ENCODE results near the gene CHADL.
A peak's percentile ranks its signal among the peaks of the same experiment; 100 is the strongest.

Gene CHADL

DNA sequence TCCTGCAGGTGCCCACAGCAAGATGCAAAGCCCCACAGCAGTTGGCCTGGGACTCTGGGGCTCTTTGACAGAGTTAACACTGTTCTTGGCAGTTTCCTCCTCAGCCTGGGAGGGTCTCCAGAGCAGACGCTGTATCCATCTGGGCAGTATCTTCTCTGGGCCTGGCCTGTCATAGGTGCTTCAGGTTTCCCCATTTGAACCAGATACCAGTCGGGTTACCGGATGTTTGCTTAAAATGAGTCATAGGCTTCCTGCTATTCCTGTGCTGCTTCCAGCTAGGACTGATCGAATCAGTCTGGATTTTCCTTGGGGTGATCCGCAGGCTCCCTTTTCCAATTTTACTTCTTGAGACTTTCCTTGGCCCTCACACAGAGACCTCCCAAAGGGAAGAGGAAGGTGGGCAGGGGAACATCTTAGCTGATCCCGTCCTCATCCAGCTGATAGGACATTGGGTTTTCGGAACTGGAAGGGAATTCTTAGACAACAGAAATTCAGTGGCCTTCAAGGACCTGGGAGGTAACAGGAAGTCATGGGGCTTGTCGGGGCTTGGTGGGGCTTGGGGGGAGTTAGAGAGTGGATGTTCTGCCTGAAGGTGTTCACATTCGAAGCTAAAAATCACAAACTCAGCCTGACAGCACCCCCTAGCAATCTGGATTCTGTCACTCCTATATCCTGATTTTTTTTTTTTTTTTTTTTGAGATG, 47.7 kb upstream of the CHADL start (continued):
- TF ChIP-seq, protein P1, sequence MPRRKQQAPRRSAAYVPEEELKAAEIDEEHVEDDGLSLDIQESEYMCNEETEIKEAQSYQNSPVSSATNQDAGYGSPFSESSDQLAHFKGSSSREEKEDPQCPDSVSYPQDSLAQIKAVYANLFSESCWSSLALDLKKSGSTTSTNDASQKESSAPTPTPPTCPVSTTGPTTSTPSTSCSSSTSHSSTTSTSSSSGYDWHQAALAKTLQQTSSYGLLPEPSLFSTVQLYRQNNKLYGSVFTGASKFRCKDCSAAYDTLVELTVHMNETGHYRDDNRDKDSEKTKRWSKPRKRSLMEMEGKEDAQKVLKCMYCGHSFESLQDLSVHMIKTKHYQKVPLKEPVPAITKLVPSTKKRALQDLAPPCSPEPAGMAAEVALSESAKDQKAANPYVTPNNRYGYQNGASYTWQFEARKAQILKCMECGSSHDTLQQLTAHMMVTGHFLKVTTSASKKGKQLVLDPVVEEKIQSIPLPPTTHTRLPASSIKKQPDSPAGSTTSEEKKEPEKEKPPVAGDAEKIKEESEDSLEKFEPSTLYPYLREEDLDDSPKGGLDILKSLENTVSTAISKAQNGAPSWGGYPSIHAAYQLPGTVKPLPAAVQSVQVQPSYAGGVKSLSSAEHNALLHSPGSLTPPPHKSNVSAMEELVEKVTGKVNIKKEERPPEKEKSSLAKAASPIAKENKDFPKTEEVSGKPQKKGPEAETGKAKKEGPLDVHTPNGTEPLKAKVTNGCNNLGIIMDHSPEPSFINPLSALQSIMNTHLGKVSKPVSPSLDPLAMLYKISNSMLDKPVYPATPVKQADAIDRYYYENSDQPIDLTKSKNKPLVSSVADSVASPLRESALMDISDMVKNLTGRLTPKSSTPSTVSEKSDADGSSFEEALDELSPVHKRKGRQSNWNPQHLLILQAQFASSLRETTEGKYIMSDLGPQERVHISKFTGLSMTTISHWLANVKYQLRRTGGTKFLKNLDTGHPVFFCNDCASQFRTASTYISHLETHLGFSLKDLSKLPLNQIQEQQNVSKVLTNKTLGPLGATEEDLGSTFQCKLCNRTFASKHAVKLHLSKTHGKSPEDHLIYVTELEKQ (tag by site-specific recombination; IDR thresholded peaks at IDR 0.05; ENCODE audit: borderline replicate concordance) = no peak
- TF ChIP-seq IKZF3 (tag by site-specific recombination; IDR thresholded peaks at IDR 0.05) = peak; percentile 85
- TF ChIP-seq, protein P2, sequence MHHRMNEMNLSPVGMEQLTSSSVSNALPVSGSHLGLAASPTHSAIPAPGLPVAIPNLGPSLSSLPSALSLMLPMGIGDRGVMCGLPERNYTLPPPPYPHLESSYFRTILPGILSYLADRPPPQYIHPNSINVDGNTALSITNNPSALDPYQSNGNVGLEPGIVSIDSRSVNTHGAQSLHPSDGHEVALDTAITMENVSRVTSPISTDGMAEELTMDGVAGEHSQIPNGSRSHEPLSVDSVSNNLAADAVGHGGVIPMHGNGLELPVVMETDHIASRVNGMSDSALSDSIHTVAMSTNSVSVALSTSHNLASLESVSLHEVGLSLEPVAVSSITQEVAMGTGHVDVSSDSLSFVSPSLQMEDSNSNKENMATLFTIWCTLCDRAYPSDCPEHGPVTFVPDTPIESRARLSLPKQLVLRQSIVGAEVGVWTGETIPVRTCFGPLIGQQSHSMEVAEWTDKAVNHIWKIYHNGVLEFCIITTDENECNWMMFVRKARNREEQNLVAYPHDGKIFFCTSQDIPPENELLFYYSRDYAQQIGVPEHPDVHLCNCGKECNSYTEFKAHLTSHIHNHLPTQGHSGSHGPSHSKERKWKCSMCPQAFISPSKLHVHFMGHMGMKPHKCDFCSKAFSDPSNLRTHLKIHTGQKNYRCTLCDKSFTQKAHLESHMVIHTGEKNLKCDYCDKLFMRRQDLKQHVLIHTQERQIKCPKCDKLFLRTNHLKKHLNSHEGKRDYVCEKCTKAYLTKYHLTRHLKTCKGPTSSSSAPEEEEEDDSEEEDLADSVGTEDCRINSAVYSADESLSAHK (tag by site-specific recombination; IDR thresholded peaks at IDR 0.05) = 0 out of 2 replicates have a peak, but pooled peaks have one; percentile 23
- TF ChIP-seq, protein P3, sequence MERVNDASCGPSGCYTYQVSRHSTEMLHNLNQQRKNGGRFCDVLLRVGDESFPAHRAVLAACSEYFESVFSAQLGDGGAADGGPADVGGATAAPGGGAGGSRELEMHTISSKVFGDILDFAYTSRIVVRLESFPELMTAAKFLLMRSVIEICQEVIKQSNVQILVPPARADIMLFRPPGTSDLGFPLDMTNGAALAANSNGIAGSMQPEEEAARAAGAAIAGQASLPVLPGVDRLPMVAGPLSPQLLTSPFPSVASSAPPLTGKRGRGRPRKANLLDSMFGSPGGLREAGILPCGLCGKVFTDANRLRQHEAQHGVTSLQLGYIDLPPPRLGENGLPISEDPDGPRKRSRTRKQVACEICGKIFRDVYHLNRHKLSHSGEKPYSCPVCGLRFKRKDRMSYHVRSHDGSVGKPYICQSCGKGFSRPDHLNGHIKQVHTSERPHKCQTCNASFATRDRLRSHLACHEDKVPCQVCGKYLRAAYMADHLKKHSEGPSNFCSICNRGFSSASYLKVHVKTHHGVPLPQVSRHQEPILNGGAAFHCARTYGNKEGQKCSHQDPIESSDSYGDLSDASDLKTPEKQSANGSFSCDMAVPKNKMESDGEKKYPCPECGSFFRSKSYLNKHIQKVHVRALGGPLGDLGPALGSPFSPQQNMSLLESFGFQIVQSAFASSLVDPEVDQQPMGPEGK (tag by site-specific recombination; IDR thresholded peaks at IDR 0.05) = peak; percentile 29; the same call in 1 of the 2 replicates
- no peak for TF ChIP-seq ZNF169 (tag by site-specific recombination; IDR thresholded peaks at IDR 0.05)
- TF ChIP-seq RBAK (tag by site-specific recombination; IDR thresholded peaks at IDR 0.05) = no peak
- TF ChIP-seq, protein P4, sequence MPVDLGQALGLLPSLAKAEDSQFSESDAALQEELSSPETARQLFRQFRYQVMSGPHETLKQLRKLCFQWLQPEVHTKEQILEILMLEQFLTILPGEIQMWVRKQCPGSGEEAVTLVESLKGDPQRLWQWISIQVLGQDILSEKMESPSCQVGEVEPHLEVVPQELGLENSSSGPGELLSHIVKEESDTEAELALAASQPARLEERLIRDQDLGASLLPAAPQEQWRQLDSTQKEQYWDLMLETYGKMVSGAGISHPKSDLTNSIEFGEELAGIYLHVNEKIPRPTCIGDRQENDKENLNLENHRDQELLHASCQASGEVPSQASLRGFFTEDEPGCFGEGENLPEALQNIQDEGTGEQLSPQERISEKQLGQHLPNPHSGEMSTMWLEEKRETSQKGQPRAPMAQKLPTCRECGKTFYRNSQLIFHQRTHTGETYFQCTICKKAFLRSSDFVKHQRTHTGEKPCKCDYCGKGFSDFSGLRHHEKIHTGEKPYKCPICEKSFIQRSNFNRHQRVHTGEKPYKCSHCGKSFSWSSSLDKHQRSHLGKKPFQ (tag by site-specific recombination; IDR thresholded peaks at IDR 0.05) = no peak
- no peak for TF ChIP-seq ZNF658 (tag by site-specific recombination; IDR thresholded peaks at IDR 0.05)
- TF ChIP-seq, protein P5, sequence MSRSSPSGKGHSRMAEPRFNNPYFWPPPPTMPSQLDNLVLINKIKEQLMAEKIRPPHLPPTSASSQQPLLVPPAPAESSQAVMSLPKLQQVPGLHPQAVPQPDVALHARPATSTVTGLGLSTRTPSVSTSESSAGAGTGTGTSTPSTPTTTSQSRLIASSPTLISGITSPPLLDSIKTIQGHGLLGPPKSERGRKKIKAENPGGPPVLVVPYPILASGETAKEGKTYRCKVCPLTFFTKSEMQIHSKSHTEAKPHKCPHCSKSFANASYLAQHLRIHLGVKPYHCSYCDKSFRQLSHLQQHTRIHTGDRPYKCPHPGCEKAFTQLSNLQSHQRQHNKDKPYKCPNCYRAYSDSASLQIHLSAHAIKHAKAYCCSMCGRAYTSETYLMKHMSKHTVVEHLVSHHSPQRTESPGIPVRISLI (tag by site-specific recombination; IDR thresholded peaks at IDR 0.05) = peak; percentile 70
- no peak for TF ChIP-seq ZBTB8A (tag by site-specific recombination; IDR thresholded peaks at IDR 0.05)
- TF ChIP-seq ZNF529 (tag by site-specific recombination; IDR thresholded peaks at IDR 0.05; ENCODE audit: insufficient replicate concordance) = no peak
- TF ChIP-seq, protein P6, sequence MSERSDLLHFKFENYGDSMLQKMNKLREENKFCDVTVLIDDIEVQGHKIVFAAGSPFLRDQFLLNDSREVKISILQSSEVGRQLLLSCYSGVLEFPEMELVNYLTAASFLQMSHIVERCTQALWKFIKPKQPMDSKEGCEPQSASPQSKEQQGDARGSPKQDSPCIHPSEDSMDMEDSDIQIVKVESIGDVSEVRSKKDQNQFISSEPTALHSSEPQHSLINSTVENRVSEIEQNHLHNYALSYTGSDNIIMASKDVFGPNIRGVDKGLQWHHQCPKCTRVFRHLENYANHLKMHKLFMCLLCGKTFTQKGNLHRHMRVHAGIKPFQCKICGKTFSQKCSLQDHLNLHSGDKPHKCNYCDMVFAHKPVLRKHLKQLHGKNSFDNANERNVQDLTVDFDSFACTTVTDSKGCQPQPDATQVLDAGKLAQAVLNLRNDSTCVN (tag by site-specific recombination; optimal IDR thresholded peaks at IDR 0.05) = no peak
- no peak for TF ChIP-seq ZNF311 (tag by site-specific recombination; IDR thresholded peaks at IDR 0.05; ENCODE audit: borderline replicate concordance)
- peak; percentile 79; the same call in 1 of the 2 replicates for TF ChIP-seq ZNF394 (tag by site-specific recombination; IDR thresholded peaks at IDR 0.05; ENCODE audit: borderline replicate concordance)
- peak; percentile 15; the same call in 1 of the 2 replicates for TF ChIP-seq TRIM28 (IDR thresholded peaks at IDR 0.05; ENCODE audit: borderline replicate concordance, low read length)
- TF ChIP-seq ZBTB17 (tag by site-specific recombination; IDR thresholded peaks at IDR 0.05) = peak; percentile 93
- TF ChIP-seq ZNF202 (tag by site-specific recombination; IDR thresholded peaks at IDR 0.05; ENCODE audit: borderline replicate concordance) = no peak
- peak; percentile 56 for TF ChIP-seq SP2 (tag by site-specific recombination; IDR thresholded peaks at IDR 0.05)
- no peak for TF ChIP-seq SALL2 (tag by site-specific recombination; IDR thresholded peaks at IDR 0.05; ENCODE audit: borderline replicate concordance)
- no peak; the same call in 1 of the 2 replicates for TF ChIP-seq SCRT2 (tag by site-specific recombination; IDR thresholded peaks at IDR 0.05)
- peak; percentile 61 for TF ChIP-seq ZBTB20 (tag by site-specific recombination; IDR thresholded peaks at IDR 0.05)
- TF ChIP-seq ZSCAN30 (tag by site-specific recombination; IDR thresholded peaks at IDR 0.05) = no peak
- TF ChIP-seq ZNF366 (tag by site-specific recombination; conservative IDR thresholded peaks at IDR 0.05) = peak; percentile 80
- no peak for TF ChIP-seq GLIS1 (tag by site-specific recombination; IDR thresholded peaks at IDR 0.05)
- no peak for TF ChIP-seq ZNF354C (tag by site-specific recombination; IDR thresholded peaks at IDR 0.05; ENCODE audit: borderline replicate concordance, low read depth)
- TF ChIP-seq ZNF335 (tag by site-specific recombination; conservative IDR thresholded peaks at IDR 0.05) = peak; percentile 92

All from HEK293 (cell line).